GM12878 (cell line): ENCODE measurements around the gene ABI1. TPM values are rescaled to one million over a fixed set of nuclear protein-coding genes. Genes with fewer than 3 reads are reported as not detected.
A peak's percentile ranks its signal among the peaks of the same experiment; 100 is the strongest.

Source experiments
- ATAC-seq: fragments of 200-7000 bp; cut with Tn5 transposase; 3 replicates; pipeline ENCODE4 v1.9.1; 2020; ENCODE audit warnings: mild to moderate bottlenecking, moderate library complexity
- BruUV-seq: library from RNA; stranded (reverse); fragments of 400-500 nt; replicated peaks from 2 replicates; lab custom pipeline; 2021; lab: Mats Ljungman, UMichigan
- CTCF ChIA-PET: fragments of 300-600 bp; sonication (Branson Sonifier 250); formaldehyde crosslinking; extraction: SDS; loops from one replicate; lab custom pipeline; 2021; ENCODE audit warnings: inconsistent platforms; lab: Yijun Ruan, JAX
- POLR2A ChIA-PET: fragments of 350-600 bp; formaldehyde crosslinking; extraction: SDS; loops from one replicate; lab custom pipeline; 2021; ENCODE audit warnings: inconsistent platforms; lab: Charles Lee
- RAD21 ChIA-PET: fragments of 300-600 bp; sonication (Branson Sonifier 250); formaldehyde crosslinking; loops from one replicate; lab custom pipeline; 2023; ENCODE audit warnings: antibody characterized with exemption; ENCODE audit not compliant: unreplicated experiment; lab: Charles Lee
- SMC1A ChIA-PET: fragments of 300-600 bp; sonication (Branson Sonifier 250); formaldehyde crosslinking; loops from one replicate; lab custom pipeline; 2023; ENCODE audit not compliant: unreplicated experiment, uncharacterized antibody; lab: Charles Lee
- DNase-seq: peaks from one replicate; pipeline ENCODE4 v3.0.0-alpha.2; 2011; ENCODE audit warnings: low read depth, low spot score
- FAIRE-seq: peaks from 3 replicates; lab custom pipeline; 2011; peaks lifted over from hg19 to GRCh38; lab: Jason Lieb, UNC
- H2AFZ ChIP-seq: 2 replicates; pipeline ENCODE4 v1.6.0; 2011; ENCODE audit warnings: low read depth, low read length, control low read depth; ENCODE audit not compliant: control insufficient read depth
- H3K27ac ChIP-seq: 2 replicates; pipeline ENCODE4 v1.5.1; 2011; ENCODE audit warnings: control low read depth; ENCODE audit not compliant: control insufficient read depth, insufficient read depth
- H3K27me3 ChIP-seq, 2 experiments: replicated peaks in 1 of 2; 2 replicates each; pipeline versions ENCODE4 v1.6.0 to v1.6.1; 2011; ENCODE audit warnings: low read length in 1 of 2; ENCODE audit not compliant: control insufficient read depth in 2 of 2, insufficient read depth in 2 of 2
- H3K36me3 ChIP-seq, 2 experiments: 2 replicates each; pipeline ENCODE4 v1.5.1; 2011; ENCODE audit warnings: low read length in 1 of 2; ENCODE audit not compliant: control insufficient read depth in 2 of 2, insufficient read depth in 2 of 2
- H3K4me1 ChIP-seq: 2 replicates; pipeline ENCODE4 v1.6.1; 2011; ENCODE audit warnings: mild to moderate bottlenecking, low read length, moderate library complexity, mixed read lengths; ENCODE audit not compliant: control insufficient read depth, insufficient read depth
- H3K4me2 ChIP-seq: 2 replicates; pipeline ENCODE4 v1.6.0; 2011; ENCODE audit warnings: control low read depth; ENCODE audit not compliant: control insufficient read depth, insufficient read depth
- H3K4me3 ChIP-seq: fragments of 200-600 bp; sonication (generic); 2 replicates; pipeline ENCODE4 v1.5.1; 2016
- H3K79me2 ChIP-seq: 2 replicates; pipeline ENCODE4 v1.6.0; 2011; ENCODE audit warnings: low read length; ENCODE audit not compliant: control insufficient read depth, insufficient read depth
- H3K9ac ChIP-seq: 2 replicates; pipeline ENCODE4 v1.8.0; 2011; ENCODE audit warnings: low read length, control low read depth, mixed read lengths; ENCODE audit not compliant: control insufficient read depth, insufficient read depth
- H3K9me3 ChIP-seq: replicated peaks from 3 replicates; pipeline ENCODE4 v1.5.1; 2011; ENCODE audit warnings: mild to moderate bottlenecking, low read length; ENCODE audit not compliant: control insufficient read depth, insufficient read depth
- H4K20me1 ChIP-seq: 2 replicates; pipeline ENCODE4 v1.6.0; 2011; ENCODE audit not compliant: control insufficient read depth, insufficient read depth
- CEBPB ChIP-seq, 2 experiments: fragments of 150-350 bp in 1 of 2; IDR thresholded peaks; 2 replicates each; pipeline ENCODE4 v1.6.1; 2012 to 2014; ENCODE audit warnings: low read depth in 2 of 2, low read length in 2 of 2, borderline replicate concordance in 1 of 2, inconsistent platforms in 1 of 2
- CHD4 ChIP-seq: fragments of 200-600 bp; sonication (generic); IDR thresholded peaks from 2 replicates; pipeline ENCODE4 v1.6.1; 2016; ENCODE audit warnings: mild to moderate bottlenecking
- MTA2 ChIP-seq: fragments of 450-650 bp; IDR thresholded peaks from 2 replicates; pipeline ENCODE4 v1.6.1; 2016; ENCODE audit warnings: low read depth, mild to moderate bottlenecking, moderate library complexity
- NFIC ChIP-seq: IDR thresholded peaks from 2 replicates; pipeline ENCODE4 v1.6.1; 2012; ENCODE audit warnings: low read depth, mild to moderate bottlenecking, inconsistent platforms, low read length, moderate library complexity
- NR2C1 ChIP-seq: fragments of 450-650 bp; IDR thresholded peaks from 2 replicates; pipeline ENCODE4 v1.6.1; 2017; ENCODE audit warnings: antibody characterized with exemption, mild to moderate bottlenecking, moderate library complexity
- SMAD1 ChIP-seq: fragments of 450-650 bp; IDR thresholded peaks from 2 replicates; pipeline ENCODE4 v1.6.1; 2018; ENCODE audit warnings: mild to moderate bottlenecking, low read depth; ENCODE audit not compliant: partially characterized antibody
- SMARCA5 ChIP-seq: fragments of 450-650 bp; IDR thresholded peaks from 2 replicates; pipeline ENCODE4 v1.6.1; 2017; ENCODE audit warnings: mild to moderate bottlenecking
- STAT1 ChIP-seq: fragments of 450-650 bp; conservative IDR thresholded peaks from 2 replicates; pipeline ENCODE4 v1.6.1; 2014; ENCODE audit warnings: antibody characterized with exemption, mild to moderate bottlenecking
- ZNF274 ChIP-seq: IDR thresholded peaks from one replicate; pipeline ENCODE4 v1.8.0; 2011; ENCODE audit not compliant: insufficient read length, insufficient read depth
- WGBS: methylation state at CpG from one replicate; pipeline ENCODE4 v1.1.6; 2016; ENCODE audit warnings: low lambda C conversion rate; ENCODE audit not compliant: insufficient replicate concordance, insufficient coverage; ENCODE audit errors: missing lambda C conversion rate; 5-methylcytosine and 5-hydroxymethylcytosine counted together
- in situ Hi-C: fragments of 300-500 bp; cut with MboI; formaldehyde crosslinking; loops from 9 replicates; pipeline ENCODE4 v1.14.3; 2018; ENCODE audit warnings: mixed read lengths
- intact Hi-C: fragments of 100-400 bp; cut with micrococcal nuclease; formaldehyde crosslinking; loops from one replicate; pipeline ENCODE4 v1.14.2; 2022; ENCODE audit not compliant: unreplicated experiment
- polyA plus RNA-seq, 11 experiments: library from polyadenylated mRNA; depleted of rRNA in 4 of 11; unstranded in 6 of 11; stranded (reverse) in 5 of 11; fragments of >200 nt; fragmentation: Nextera tagmentation in 4 of 11; fragmentation: Illumina TruSeq in 1 of 11; extraction: Ambion mirVana in 4 of 11; extraction: Trizol in 1 of 11; gene quantifications; 1 replicate in 1 of 11; 2 replicates in 10 of 11; pipeline versions ENCODE4 v1.2.1 to v1.2.3, GENCODE V29; 2011 to 2016; ENCODE audit warnings: inconsistent platforms in 2 of 11, missing spikeins in 2 of 11, low read depth in 1 of 11
- total RNA-seq, 4 experiments: library from RNA; depleted of rRNA in 3 of 4; stranded (reverse); fragments of >200 nt in 3 of 4; fragmentation: Illumina TruSeq in 1 of 4; extraction: Trizol in 1 of 4; gene quantifications; 2 replicates each; pipeline versions ENCODE4 v1.2.1 to v1.2.3, GENCODE V29; 2013 to 2021
- TF ChIP-seq, protein P1 (sequence below): fragments of 450-650 bp; formaldehyde crosslinking; IDR thresholded peaks from 2 replicates; pipeline ENCODE4 v1.4.0; 2022; ENCODE audit warnings: mild to moderate bottlenecking, moderate library complexity

ABI1 gene
- total and polyA plus RNA-seq, 10 of the 15 experiments (the other 5 are each of a cell fraction or from before 2014, with no cell fraction given) = 31.2 to 73.2 (median 50.7) TPM

DNA sequence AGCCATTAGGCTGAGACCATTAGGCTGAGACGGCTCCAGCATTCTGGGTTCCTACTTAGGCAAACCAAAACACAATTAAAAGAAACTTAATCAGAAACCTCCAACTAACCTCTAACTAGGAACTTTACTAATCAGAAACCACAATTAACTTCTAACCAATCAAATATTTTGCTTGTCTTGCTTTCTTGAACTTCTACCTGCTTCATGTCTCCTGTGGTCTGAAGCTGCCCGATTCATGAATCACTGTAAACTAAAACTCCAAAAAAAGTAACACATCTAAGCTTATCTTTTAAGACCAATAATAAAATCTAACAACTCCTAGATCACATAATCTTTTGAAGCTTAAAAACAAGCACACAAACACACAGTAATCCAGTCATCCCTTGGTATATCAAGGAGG lies 87.1 kb downstream of the ABI1 start:
- Histone ChIP-seq H3K4me1 (no peaks in the 10 kb centered on the region; the same call in none of the 2 replicates), H3K27ac (no peak overlapping the region), H3K9me3 (no peaks in the 10 kb centered on the region; the same call in 2 of the 3 replicates), H4K20me1 (no peaks in the 10 kb centered on the region), H3K27me3 (no peaks in the 10 kb centered on the region), H3K4me2 (no peak overlapping the region), H3K36me3 (peaks cover 0 to 4% of the 10 kb centered on the region in 2 experiments), H2AFZ (no peak overlapping the region), H3K79me2 (peaks cover 64% of the 10 kb centered on the region), H3K9ac (no peak overlapping the region), H3K4me3 (no peak overlapping the region)
- WGBS = 98% methylated on average over 2 of the region's 2 CpGs
- ChIA-PET SMC1A (interaction anchor here (0.6 to 2.1 kb wide), 5 partner anchors 11 to 47 kb away, joined by 3 to 6 read pairs (median 5); no protein-coding TSS in a partner anchor), RAD21 (interaction anchor here (0.7 to 2.4 kb wide), 4 partner anchors 8 to 106 kb away, joined by 3 to 5 read pairs (median 4); no protein-coding TSS in a partner anchor), CTCF (interaction anchor here (1.4 to 2.3 kb wide), 5 partner anchors 16 to 108 kb away, joined by 3 to 6 read pairs (median 4); partner anchors contain the start of gene ABI1), POLR2A (interaction anchor here (0.6 to 1.3 kb wide), 5 partner anchors 9 to 228 kb away, joined by 3 to 6 read pairs (median 4); no protein-coding TSS in a partner anchor)
- in situ Hi-C loops (no loop called here), intact Hi-C loops (no loop called here)
- BruUV-seq = no TSS peak
- FAIRE-seq (no peak), ATAC-seq (no peak), DNase-seq (no peak)
- TF ChIP-seq SMAD1 (no peak), NR2C1 (0 out of 2 replicates have a peak, but pooled peaks have one; percentile 4), ZNF274 (no peak)

DNA sequence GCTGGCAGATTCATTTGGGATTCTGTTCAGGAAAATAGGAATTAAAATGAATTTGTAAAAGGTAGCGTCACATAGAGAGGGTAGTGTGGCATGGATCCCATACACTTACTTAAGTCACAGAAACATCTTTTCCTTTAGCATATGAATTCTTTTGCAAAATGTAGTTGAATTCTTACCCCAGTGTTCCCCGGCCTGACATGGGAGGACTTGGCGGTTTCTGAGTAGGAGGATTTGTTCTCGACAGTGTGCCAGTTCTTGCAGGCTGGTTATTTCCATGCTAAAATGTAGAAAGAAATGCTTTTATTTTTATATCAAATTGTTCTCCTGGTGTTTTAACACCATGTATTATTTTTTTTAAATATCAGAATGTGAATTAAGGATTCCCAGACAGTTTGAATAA lies 90.7 kb downstream of the ABI1 start:
- CTCF ChIA-PET = no interaction called here
- intact Hi-C loops = no loop called here

More for the DNA sequence above, 90.7 kb downstream of the ABI1 start:
- in situ Hi-C loops = no loop called here
- 99% methylated on average over 4 of the region's 4 CpGs for WGBS
- Histone ChIP-seq H3K9ac (no peak overlapping the region), H3K9me3 (no peaks in the 10 kb centered on the region), H3K79me2 (peaks cover 38% of the 10 kb centered on the region), H3K4me1 (no peaks in the 10 kb centered on the region), H3K4me2 (no peak overlapping the region), H3K27me3 (no peaks in the 10 kb centered on the region), H3K4me3 (no peak overlapping the region), H3K27ac (no peak overlapping the region), H3K36me3 (peaks cover 0 to 2% of the 10 kb centered on the region in 2 experiments; a peak in 2 of 4 replicates), H4K20me1 (no peaks in the 10 kb centered on the region), H2AFZ (no peak overlapping the region)
- ATAC-seq = no peak
- no peak for DNase-seq
- RAD21 ChIA-PET = no interaction called here
- no TSS peak for BruUV-seq
- FAIRE-seq = no peak
- POLR2A ChIA-PET = no interaction called here
- TF ChIP-seq CEBPB (IDR thresholded peaks at IDR 0.05; ENCODE audit: borderline replicate concordance in 1 of 2, low read depth in 2 of 2, low read length in 2 of 2) (no peak), CHD4 (no peak), SMARCA5 (no peak), STAT1 (no peak), NR2C1 (no peak), NFIC (no peak), MTA2 (no peak)
- TF ChIP-seq, protein P1, sequence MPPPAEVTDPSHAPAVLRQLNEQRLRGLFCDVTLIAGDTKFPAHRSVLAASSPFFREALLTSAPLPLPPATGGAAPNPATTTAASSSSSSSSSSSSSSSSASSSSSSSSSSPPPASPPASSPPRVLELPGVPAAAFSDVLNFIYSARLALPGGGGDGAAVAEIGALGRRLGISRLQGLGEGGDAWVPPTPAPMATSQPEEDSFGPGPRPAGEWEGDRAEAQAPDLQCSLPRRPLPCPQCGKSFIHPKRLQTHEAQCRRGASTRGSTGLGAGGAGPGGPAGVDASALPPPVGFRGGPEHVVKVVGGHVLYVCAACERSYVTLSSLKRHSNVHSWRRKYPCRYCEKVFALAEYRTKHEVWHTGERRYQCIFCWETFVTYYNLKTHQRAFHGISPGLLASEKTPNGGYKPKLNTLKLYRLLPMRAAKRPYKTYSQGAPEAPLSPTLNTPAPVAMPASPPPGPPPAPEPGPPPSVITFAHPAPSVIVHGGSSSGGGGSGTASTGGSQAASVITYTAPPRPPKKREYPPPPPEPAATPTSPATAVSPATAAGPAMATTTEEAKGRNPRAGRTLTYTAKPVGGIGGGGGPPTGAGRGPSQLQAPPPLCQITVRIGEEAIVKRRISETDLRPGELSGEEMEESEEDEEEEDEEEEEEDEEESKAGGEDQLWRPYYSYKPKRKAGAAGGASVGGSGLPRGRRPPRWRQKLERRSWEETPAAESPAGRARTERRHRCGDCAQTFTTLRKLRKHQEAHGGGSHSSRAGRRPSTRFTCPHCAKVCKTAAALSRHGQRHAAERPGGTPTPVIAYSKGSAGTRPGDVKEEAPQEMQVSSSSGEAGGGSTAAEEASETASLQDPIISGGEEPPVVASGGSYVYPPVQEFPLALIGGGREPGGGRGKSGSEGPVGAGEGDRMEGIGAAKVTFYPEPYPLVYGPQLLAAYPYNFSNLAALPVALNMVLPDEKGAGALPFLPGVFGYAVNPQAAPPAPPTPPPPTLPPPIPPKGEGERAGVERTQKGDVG (CRISPR knock-in tag) = no peak
- SMC1A ChIA-PET = interaction anchor here (0.8 to 3.0 kb wide), 3 partner anchors 11 to 36 kb away, joined by 3 to 23 read pairs (median 3); no protein-coding TSS in a partner anchor
